Measurements from ENCODE around the gene MEGF6.

Gene MEGF6

GRCh38 chr1:3611170-3612019 lies at the start of gene MEGF6:
Gene MEGF6, minus strand, starts transcription at chr1:3611508. Its CDS starts 240 bp downstream, at chr1:3611268.
- FAIRE-seq: no peak

- no peak for FAIRE-seq
Measured at GRCh38 chr1:3660704-3661103, 49.4 kb upstream of the MEGF6 start.

GRCh38 chr1:3659093-3659492 lies 47.8 kb upstream of the MEGF6 start:
- no peak for FAIRE-seq

- FAIRE-seq: no peak
Measured at GRCh38 chr1:3658231-3658615, 46.9 kb upstream of the MEGF6 start.

- no peak for FAIRE-seq
Measured at GRCh38 chr1:3657578-3658230, 46.4 kb upstream of the MEGF6 start.

GRCh38 chr1:3657096-3657475 lies 45.8 kb upstream of the MEGF6 start:
- FAIRE-seq: no peak

GRCh38 chr1:3656450-3657095 lies 45.3 kb upstream of the MEGF6 start:
- FAIRE-seq: no peak

GRCh38 chr1:3654549-3655281 lies 43.4 kb upstream of the MEGF6 start:
- no peak for FAIRE-seq

- no peak for FAIRE-seq
Measured at GRCh38 chr1:3653286-3653618, 41.9 kb upstream of the MEGF6 start.

GRCh38 chr1:3652548-3653285 lies 41.4 kb upstream of the MEGF6 start:
- no peak for FAIRE-seq

- FAIRE-seq: no peak
Measured at GRCh38 chr1:3651930-3652547, 40.7 kb upstream of the MEGF6 start, which contains the start of gene TP73. Gene TP73, plus strand, starts transcription at chr1:3652516. Its CDS starts 29,850 bp downstream, at chr1:3682366.

GRCh38 chr1:3651026-3651929 lies 40.0 kb upstream of the MEGF6 start:
- FAIRE-seq: no peak

GRCh38 chr1:3650248-3651025 lies 39.1 kb upstream of the MEGF6 start:
- no peak for FAIRE-seq

- no peak for FAIRE-seq
Measured at GRCh38 chr1:3649342-3650247, 38.3 kb upstream of the MEGF6 start, which contains the start of gene WRAP73. Gene WRAP73, minus strand, starts transcription at chr1:3650103. Its CDS starts 104 bp downstream, at chr1:3649999.

- no peak for FAIRE-seq
Measured at GRCh38 chr1:3646596-3646995, 35.3 kb upstream of the MEGF6 start.

- no peak for FAIRE-seq
Measured at GRCh38 chr1:3645666-3646355, 34.5 kb upstream of the MEGF6 start.

GRCh38 chr1:3645247-3645646 lies 33.9 kb upstream of the MEGF6 start:
- no peak for FAIRE-seq

- FAIRE-seq: no peak
Measured at GRCh38 chr1:3644273-3644672, 33.0 kb upstream of the MEGF6 start.
